ENCODE measurements around the gene PAX4. TPM values are rescaled to one million over a fixed set of nuclear protein-coding genes. Genes with fewer than 3 reads are reported as not detected.
A peak's percentile ranks its signal among the peaks of the same experiment; 100 is the strongest.

Gene PAX4
- total RNA-seq (2014; rRNA removed; shearing (Covaris generic)): not detected in 2 replicates
- polyA plus RNA-seq (2015; cell fraction: cytosol; rRNA removed): not detected in 2 replicates
- polyA plus RNA-seq (2015; cell fraction: nucleus; rRNA removed): not detected in 2 replicates

- DNase-seq (ENCODE audit: low read depth): no peak
Measured at GRCh38 chr7:127618042-127618441, at the start of gene PAX4. TSS of gene PAX4 (minus strand) at chr7:127618142. CDS start at chr7:127615928, 2,214 bp downstream.

GRCh38 chr7:127667017-127667670 lies 49.2 kb upstream of the PAX4 start:
- peak; percentile 88 for DNase-seq (ENCODE audit: low read depth)

GRCh38 chr7:127666602-127667001 lies 48.7 kb upstream of the PAX4 start:
- no peak for DNase-seq (ENCODE audit: low read depth)

DNA sequence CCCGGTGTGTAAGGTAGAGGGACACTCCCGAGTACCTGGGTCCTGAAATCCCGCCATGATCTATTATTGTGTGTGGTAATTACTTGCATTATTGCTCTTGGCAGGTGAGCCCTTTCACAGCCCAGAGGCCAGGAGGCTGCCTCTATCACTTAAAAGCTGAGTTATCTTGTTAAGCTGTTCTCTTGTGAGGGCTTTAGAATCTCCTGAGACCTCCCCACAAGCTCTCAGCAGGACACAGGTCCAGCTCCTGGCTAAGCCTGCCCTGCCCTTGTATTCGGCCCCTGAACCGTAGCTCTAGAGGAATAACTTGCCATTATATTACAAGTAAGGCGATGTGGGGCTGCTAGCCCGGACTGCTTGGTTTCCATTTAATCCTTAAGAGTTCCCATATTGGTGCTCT lies 48.0 kb upstream of the PAX4 start:
- no peak for DNase-seq (ENCODE audit: low read depth)

GRCh38 chr7:127658970-127659630 lies 41.2 kb upstream of the PAX4 start:
- DNase-seq (ENCODE audit: low read depth): no peak

GRCh38 chr7:127657500-127657899 lies 39.6 kb upstream of the PAX4 start:
- no peak for DNase-seq (ENCODE audit: low read depth)

- DNase-seq (ENCODE audit: low read depth): no peak
Measured at GRCh38 chr7:127655720-127656119, 37.8 kb upstream of the PAX4 start.

- DNase-seq (ENCODE audit: low read depth): no peak
Measured at GRCh38 chr7:127654404-127655394, 36.8 kb upstream of the PAX4 start.

GRCh38 chr7:127653396-127653795 lies 35.5 kb upstream of the PAX4 start:
- DNase-seq (ENCODE audit: low read depth): no peak

- DNase-seq (ENCODE audit: low read depth): no peak
Measured at GRCh38 chr7:127652333-127653248, 34.6 kb upstream of the PAX4 start.

DNA sequence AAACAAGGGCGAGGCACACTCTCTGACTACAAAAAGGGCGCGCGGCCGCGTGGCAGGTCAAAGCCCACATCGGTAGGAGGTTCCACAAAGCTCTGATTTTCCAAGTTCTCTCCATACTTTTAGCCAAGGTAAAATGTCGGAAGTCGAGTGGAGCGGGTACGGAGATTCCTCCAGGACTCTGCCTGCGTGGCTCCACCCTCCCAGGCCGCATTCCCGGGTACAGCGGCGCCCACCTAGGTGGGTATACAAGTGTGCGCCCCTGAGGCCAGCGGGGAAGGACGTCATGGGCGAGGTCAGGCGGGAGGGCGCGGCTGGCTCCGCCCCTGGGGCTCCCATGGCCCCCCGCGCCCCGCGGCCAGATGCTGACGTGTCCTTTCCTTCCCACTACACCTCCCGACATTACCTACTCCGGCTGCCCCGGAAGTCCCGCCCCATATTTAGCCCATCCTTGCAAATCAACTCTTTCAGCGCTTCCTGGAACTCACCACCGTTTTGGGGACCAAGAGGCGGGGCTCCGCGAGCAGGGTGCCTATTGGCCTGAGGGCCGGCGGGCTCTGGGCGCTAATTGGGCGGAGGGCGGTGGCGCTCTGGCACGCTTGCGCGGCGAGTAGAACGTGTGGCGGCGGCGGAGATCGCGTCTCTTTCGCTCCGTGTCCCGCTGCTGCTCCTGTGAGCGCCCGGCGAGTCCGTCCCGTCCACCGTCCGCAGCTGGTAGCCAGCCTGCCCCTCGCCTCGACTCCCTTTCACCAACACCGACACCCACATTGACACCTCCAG lies 33.8 kb upstream of the PAX4 start, which contains the start of gene SND1:
Gene SND1 (plus strand): TSS at position 639 of the 777 bp plus-strand sequence. CDS start 180 bp downstream, outside the sequence.
- DNase-seq (ENCODE audit: low read depth): peak; percentile 100

DNA sequence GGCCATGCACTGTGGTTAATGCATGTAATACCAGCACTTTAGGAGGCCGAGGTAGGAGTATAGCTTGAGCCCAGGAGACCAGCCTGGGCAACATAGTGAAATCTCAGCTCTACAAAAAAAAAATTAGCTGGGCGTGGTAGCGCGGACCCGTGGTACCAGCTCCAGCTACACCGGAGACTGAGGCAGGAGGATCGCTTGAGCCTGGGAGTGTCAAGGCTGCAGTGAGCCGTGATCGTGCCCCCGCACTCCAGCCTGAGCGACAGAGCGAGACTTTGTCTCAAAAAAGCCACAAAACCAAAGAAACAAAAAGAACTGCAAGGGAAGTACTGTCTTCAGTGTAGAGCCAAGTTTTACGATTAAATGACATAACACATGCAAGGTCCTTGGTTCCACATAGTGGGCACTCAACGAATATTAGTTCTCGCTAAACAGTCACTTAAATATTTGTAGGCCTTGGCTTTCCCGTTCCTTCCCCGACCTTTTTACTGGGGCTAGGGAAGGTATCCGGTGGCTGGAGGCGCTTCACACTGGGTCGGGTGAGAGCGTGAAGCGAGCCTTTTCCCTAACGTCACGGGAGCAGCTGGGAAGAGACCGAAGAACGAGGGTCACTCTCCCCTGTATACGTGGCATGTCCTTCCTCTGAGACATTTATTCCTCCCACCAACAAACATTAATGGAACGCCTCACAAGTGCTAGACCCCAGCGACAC lies 33.1 kb upstream of the PAX4 start:
- no peak for DNase-seq (ENCODE audit: low read depth)

- DNase-seq (ENCODE audit: low read depth): no peak
Measured at GRCh38 chr7:127648986-127649385, 31.0 kb upstream of the PAX4 start.

- no peak for DNase-seq (ENCODE audit: low read depth)
Measured at GRCh38 chr7:127647636-127648035, 29.7 kb upstream of the PAX4 start.

DNA sequence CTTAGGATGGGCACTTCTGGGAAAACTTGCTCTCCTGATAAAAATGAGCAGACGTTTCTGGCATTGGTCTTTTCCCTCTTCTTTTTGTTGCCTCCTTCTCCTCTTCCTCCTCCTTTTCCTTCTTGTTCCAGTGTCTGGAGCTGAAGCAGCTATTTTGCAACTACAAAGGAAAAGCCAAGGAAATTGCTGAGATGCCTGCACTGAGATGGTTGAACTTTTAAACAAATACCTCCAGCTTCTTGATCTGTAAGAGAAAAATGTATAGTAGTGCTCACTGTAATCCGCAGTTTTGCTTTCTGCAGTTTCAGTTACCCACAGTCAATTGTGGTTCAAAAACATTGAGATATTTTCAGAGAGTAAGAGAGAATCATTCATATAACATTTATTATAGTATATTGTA lies 26.5 kb upstream of the PAX4 start:
- no peak for DNase-seq (ENCODE audit: low read depth)

DNA sequence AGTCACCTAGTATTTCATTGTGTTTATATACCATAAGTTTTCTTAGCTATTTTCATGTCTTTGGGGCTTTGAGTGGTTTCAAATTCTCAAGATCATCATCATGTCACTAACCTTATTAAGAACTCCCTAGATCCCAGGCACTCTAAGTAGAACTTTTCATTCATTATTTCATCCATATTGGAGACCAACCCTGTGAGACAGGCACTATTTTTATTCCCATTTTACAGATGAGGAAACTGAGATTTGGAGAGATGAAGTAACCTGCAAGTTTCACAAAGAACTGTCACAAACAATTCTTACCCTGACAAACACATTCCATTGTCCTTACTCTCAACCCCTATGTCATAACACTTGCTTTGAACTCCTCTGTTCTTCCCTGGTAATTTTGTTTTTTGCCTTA lies 20.3 kb upstream of the PAX4 start:
- no peak for DNase-seq (ENCODE audit: low read depth)

GRCh38 chr7:127635659-127636285 lies 17.8 kb upstream of the PAX4 start:
- no peak for DNase-seq (ENCODE audit: low read depth)

- DNase-seq (ENCODE audit: low read depth): no peak
Measured at GRCh38 chr7:127632276-127632910, 14.5 kb upstream of the PAX4 start.
